Mesendoderm (in vitro differentiated cells): ENCODE measurements around the gene SEC16B.

Source experiments
- DNase-seq: peaks from one replicate; pipeline ENCODE4 v3.0.0; 2013
- H2AK5ac ChIP-seq: 2 replicates; pipeline ENCODE4 v1.6.1; 2013; ENCODE audit warnings: low read length, inconsistent platforms
- H2BK120ac ChIP-seq: 2 replicates; pipeline ENCODE4 v1.6.1; 2013; ENCODE audit warnings: low read depth, mild to moderate bottlenecking, low read length, moderate library complexity, mixed read lengths
- H2BK15ac ChIP-seq: replicated peaks from 2 replicates; pipeline ENCODE4 v1.6.1; 2013; ENCODE audit warnings: low read depth, mild to moderate bottlenecking, moderate library complexity
- H2BK5ac ChIP-seq: 2 replicates; pipeline ENCODE4 v1.6.1; 2013; ENCODE audit warnings: low read length, inconsistent platforms
- H3K18ac ChIP-seq: 2 replicates; pipeline ENCODE4 v1.6.1; 2013; ENCODE audit warnings: mild to moderate bottlenecking, low read length, mixed read lengths
- H3K23ac ChIP-seq: one replicate; pipeline ENCODE4 v1.6.1; 2013; ENCODE audit warnings: low read length
- H3K27ac ChIP-seq: 2 replicates; pipeline ENCODE4 v1.5.1; 2013; ENCODE audit warnings: low read depth, mild to moderate bottlenecking, inconsistent platforms, low read length, moderate library complexity
- H3K27me3 ChIP-seq: 2 replicates; pipeline ENCODE4 v1.6.1; 2013; ENCODE audit warnings: low read length, control low read depth, mild to moderate bottlenecking, inconsistent platforms; ENCODE audit not compliant: insufficient read depth, poor library complexity
- H3K36me3 ChIP-seq: 2 replicates; pipeline ENCODE4 v1.6.1; 2013; ENCODE audit warnings: low read length, inconsistent platforms; ENCODE audit not compliant: control insufficient read depth, insufficient read depth
- H3K4ac ChIP-seq: one replicate; pipeline ENCODE4 v1.6.1; 2013; ENCODE audit warnings: low read depth, mild to moderate bottlenecking, low read length, moderate library complexity
- H3K4me1 ChIP-seq: 2 replicates; pipeline ENCODE4 v1.6.1; 2013; ENCODE audit warnings: low read depth, low read length, inconsistent platforms; ENCODE audit not compliant: control insufficient read depth
- H3K4me2 ChIP-seq: 2 replicates; pipeline ENCODE4 v1.6.1; 2013; ENCODE audit warnings: low read length
- H3K4me3 ChIP-seq: 2 replicates; pipeline ENCODE4 v1.5.1; 2013; ENCODE audit warnings: mild to moderate bottlenecking, low read length
- H3K56ac ChIP-seq: one replicate; pipeline ENCODE4 v1.6.1; 2013; ENCODE audit warnings: low read length
- H3K79me1 ChIP-seq: 2 replicates; pipeline ENCODE4 v1.6.1; 2013; ENCODE audit warnings: low read length, inconsistent platforms
- H3K79me2 ChIP-seq: 2 replicates; pipeline ENCODE4 v1.6.1; 2013; ENCODE audit warnings: mild to moderate bottlenecking, low read length; ENCODE audit not compliant: control insufficient read depth, insufficient read depth
- H3K9ac ChIP-seq: 2 replicates; pipeline ENCODE4 v1.6.1; 2013; ENCODE audit warnings: low read length, inconsistent platforms
- H4K5ac ChIP-seq: one replicate; pipeline ENCODE4 v1.6.1; 2013; ENCODE audit warnings: low read length
- H4K8ac ChIP-seq: one replicate; pipeline ENCODE4 v1.6.1; 2013; ENCODE audit warnings: low read depth, mild to moderate bottlenecking, control low read depth, low read length, moderate library complexity
- WGBS: extraction: QIAGEN DNeasy Blood & Tissue Kit; methylation state at CpG from one replicate; pipeline ENCODE4 v1.1.7; 2013; ENCODE audit warnings: low lambda C conversion rate, missing lambda C conversion rate; ENCODE audit not compliant: insufficient coverage; ENCODE audit errors: extremely low coverage; 5-methylcytosine and 5-hydroxymethylcytosine counted together

The SEC16B gene

GRCh38 chr1:177909416-177909815, 60.4 kb downstream of the SEC16B start:
- H3K9ac ChIP-seq, result no peak overlapping the region
- no peak for DNase-seq
- H3K4me3 ChIP-seq, result no peak overlapping the region
- no peak overlapping the region for H4K8ac ChIP-seq
- H3K23ac ChIP-seq, result no peak overlapping the region
- H3K18ac ChIP-seq, result no peak overlapping the region
- no peak overlapping the region for H3K4me2 ChIP-seq
- no peak overlapping the region for H3K4ac ChIP-seq
- H2BK15ac ChIP-seq, result no peak overlapping the region
- no peak overlapping the region for H4K5ac ChIP-seq
- no peak overlapping the region for H2AK5ac ChIP-seq
- H3K27ac ChIP-seq, result no peak overlapping the region
- no peaks in the 10 kb centered on the region for H3K4me1 ChIP-seq
- H2BK5ac ChIP-seq, result no peak overlapping the region
- no peak overlapping the region for H2BK120ac ChIP-seq
- no peaks in the 10 kb centered on the region for H3K27me3 ChIP-seq
- H3K79me1 ChIP-seq, result no peaks in the 10 kb centered on the region
- no peaks in the 10 kb centered on the region for H3K79me2 ChIP-seq
- no CpG with 5 or more reads among the region's 2 CpGs for WGBS
- no peaks in the 10 kb centered on the region for H3K36me3 ChIP-seq
- H3K56ac ChIP-seq, result no peak overlapping the region

- H3K56ac ChIP-seq, result no peak overlapping the region
- H3K23ac ChIP-seq, result no peak overlapping the region
- DNase-seq, result no peak
- H3K79me2 ChIP-seq, result no peaks in the 10 kb centered on the region
- no peak overlapping the region for H3K9ac ChIP-seq
- H4K5ac ChIP-seq, result no peak overlapping the region
- no peak overlapping the region for H2AK5ac ChIP-seq
- no peaks in the 10 kb centered on the region for H3K4me1 ChIP-seq
- H2BK120ac ChIP-seq, result no peak overlapping the region
- no peaks in the 10 kb centered on the region for H3K79me1 ChIP-seq
- H4K8ac ChIP-seq, result no peak overlapping the region
- no peak overlapping the region for H3K27ac ChIP-seq
- no peak overlapping the region for H2BK5ac ChIP-seq
- no peak overlapping the region for H3K18ac ChIP-seq
- H3K4me3 ChIP-seq, result no peak overlapping the region
- H2BK15ac ChIP-seq, result no peak overlapping the region
- WGBS, result no CpG with 5 or more reads among the region's 5 CpGs
- no peaks in the 10 kb centered on the region for H3K27me3 ChIP-seq
- H3K4me2 ChIP-seq, result no peak overlapping the region
- H3K4ac ChIP-seq, result no peak overlapping the region
- no peaks in the 10 kb centered on the region for H3K36me3 ChIP-seq
These were observed 62.9 kb downstream of the SEC16B start for GRCh38 chr1:177907000-177907399.

DNA sequence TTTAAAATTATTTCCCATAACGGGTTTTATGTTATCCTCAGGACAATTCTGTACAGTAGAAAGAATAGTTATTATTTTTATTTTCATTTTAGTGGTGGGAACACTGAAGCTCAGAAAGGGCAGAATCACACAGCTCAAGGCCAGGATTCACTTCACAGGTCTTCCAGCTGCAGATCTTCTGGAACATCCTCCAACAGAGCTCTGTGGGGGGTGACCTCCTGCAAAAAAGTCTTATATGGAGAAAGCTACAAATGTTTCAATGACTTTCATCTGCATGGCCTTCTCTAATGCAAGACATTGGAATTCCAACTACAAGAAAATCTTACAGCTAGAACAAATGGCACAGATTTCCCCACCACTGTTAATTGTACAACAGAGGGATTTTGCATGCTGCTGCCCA, 64.2 kb downstream of the SEC16B start:
- Histone ChIP-seq H2AK5ac (no peak overlapping the region), H3K36me3 (no peaks in the 10 kb centered on the region), H4K5ac (no peak overlapping the region), H3K27ac (no peak overlapping the region), H3K27me3 (no peaks in the 10 kb centered on the region), H2BK5ac (no peak overlapping the region), H4K8ac (no peak overlapping the region), H3K9ac (no peak overlapping the region), H3K23ac (no peak overlapping the region), H3K4me1 (no peaks in the 10 kb centered on the region), H3K18ac (no peak overlapping the region), H3K79me2 (no peaks in the 10 kb centered on the region), H3K4me3 (no peak overlapping the region), H3K4ac (no peak overlapping the region), H2BK120ac (no peak overlapping the region), H3K79me1 (no peaks in the 10 kb centered on the region), H3K56ac (no peak overlapping the region), H3K4me2 (no peak overlapping the region), H2BK15ac (no peak overlapping the region)
- no peak for DNase-seq
- WGBS, result 100% methylated on average over 1 of the region's 1 CpG

DNA sequence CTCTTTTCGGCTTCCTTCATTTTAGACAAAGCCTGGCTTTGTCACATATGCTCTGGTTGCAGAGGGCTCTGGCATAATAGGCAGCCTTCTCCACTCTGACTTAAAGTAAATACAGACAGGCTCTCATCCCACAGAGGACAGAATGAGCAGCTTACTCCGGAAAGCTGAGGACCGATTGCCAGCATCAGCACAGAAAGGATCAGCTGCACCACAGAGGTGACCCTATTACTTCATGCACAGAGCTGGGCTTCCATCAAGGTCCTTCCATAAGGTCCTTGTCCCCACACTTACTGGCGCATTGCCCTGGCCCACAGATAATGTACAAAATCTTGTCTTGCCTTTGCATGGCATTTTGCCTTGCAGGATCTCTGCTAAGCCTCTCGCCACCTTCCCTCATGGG, 67.6 kb downstream of the SEC16B start:
- Histone ChIP-seq H2BK5ac (no peak overlapping the region), H3K4me2 (no peak overlapping the region), H2AK5ac (no peak overlapping the region), H3K36me3 (no peaks in the 10 kb centered on the region), H3K18ac (no peak overlapping the region), H3K4me3 (no peak overlapping the region), H3K27me3 (no peaks in the 10 kb centered on the region), H3K79me1 (no peaks in the 10 kb centered on the region), H3K27ac (no peak overlapping the region), H3K9ac (no peak overlapping the region), H3K56ac (no peak overlapping the region), H4K8ac (no peak overlapping the region), H3K4me1 (no peaks in the 10 kb centered on the region), H3K4ac (no peak overlapping the region), H2BK15ac (no peak overlapping the region), H4K5ac (no peak overlapping the region), H3K79me2 (no peaks in the 10 kb centered on the region), H3K23ac (no peak overlapping the region), H2BK120ac (no peak overlapping the region)
- no peak for DNase-seq
- WGBS, result no CpG with 5 or more reads among the region's 5 CpGs

GRCh38 chr1:177897998-177898654, 71.7 kb downstream of the SEC16B start:
- DNase-seq, result no peak
- H3K4me2 ChIP-seq, result no peak overlapping the region
- no peak overlapping the region for H2AK5ac ChIP-seq
- no peak overlapping the region for H3K56ac ChIP-seq
- H3K79me1 ChIP-seq, result no peaks in the 10 kb centered on the region
- no peaks in the 10 kb centered on the region for H3K27me3 ChIP-seq
- no CpG with 5 or more reads among the region's 11 CpGs for WGBS
- no peak overlapping the region for H4K8ac ChIP-seq
- H2BK15ac ChIP-seq, result no peak overlapping the region
- H3K36me3 ChIP-seq, result no peaks in the 10 kb centered on the region
- H3K9ac ChIP-seq, result no peak overlapping the region
- no peak overlapping the region for H2BK5ac ChIP-seq
- H3K4me1 ChIP-seq, result no peaks in the 10 kb centered on the region
- no peaks in the 10 kb centered on the region for H3K79me2 ChIP-seq
- H4K5ac ChIP-seq, result no peak overlapping the region
- no peak overlapping the region for H3K4ac ChIP-seq
- no peak overlapping the region for H3K18ac ChIP-seq
- H3K27ac ChIP-seq, result no peak overlapping the region
- H3K4me3 ChIP-seq, result no peak overlapping the region
- H2BK120ac ChIP-seq, result no peak overlapping the region
- no peak overlapping the region for H3K23ac ChIP-seq
